T-cell (primary cell): ENCODE results near the gene KRTAP15-1. TPM values are rescaled to one million over a fixed set of nuclear protein-coding genes. Genes with fewer than 3 reads are reported as not detected.

Source experiments
- ATAC-seq, 4 experiments: fragments of 200-7000 bp in 3 of 4; fragments of 150-1000 bp in 1 of 4; cut with Tn5 transposase; replicated peaks in 1 of 4; 1 replicate in 3 of 4; 2 replicates in 1 of 4; pipeline ENCODE4 v1.10.0; 2021; ENCODE audit warnings: moderate library complexity in 3 of 4, mild to moderate bottlenecking in 2 of 4, moderate number of reproducible peaks in 1 of 4
- CTCF ChIA-PET, 2 donors: fragments of 300-600 bp; sonication (Branson Sonifier 250); formaldehyde crosslinking; loops; one replicate each; lab custom pipeline; 2022; ENCODE audit warnings: antibody characterized with exemption in 2 of 2; lab: Charles Lee
- POLR2A ChIA-PET, 2 donors: fragments of 300-600 bp; sonication (Branson Sonifier 250); formaldehyde crosslinking; loops; one replicate each; lab custom pipeline; 2022; ENCODE audit warnings: antibody characterized with exemption in 2 of 2; lab: Charles Lee
- DNase-seq, 35 experiments: peaks; one replicate each; pipeline versions ENCODE4 v3.0.0 to v3.0.0-alpha.2; 2013 to 2023
- H3K27ac ChIP-seq: one replicate; pipeline ENCODE4 v1.5.1; 2013; ENCODE audit warnings: low read length
- H3K27me3 ChIP-seq, 2 experiments: replicated peaks in 1 of 2; 1 replicate in 1 of 2; 2 replicates in 1 of 2; pipeline versions ENCODE4 v1.6.1 to v1.7.0; 2013; ENCODE audit warnings: low read length in 1 of 2, mixed read lengths in 1 of 2; ENCODE audit not compliant: control insufficient read depth in 2 of 2, insufficient read depth in 2 of 2; ENCODE audit errors: extremely low read depth in 1 of 2
- H3K36me3 ChIP-seq, 2 donors: 1 replicate in 1 of 2; 2 replicates in 1 of 2; pipeline versions ENCODE4 v1.6.1 to v1.7.0; 2013; ENCODE audit warnings: low read length in 1 of 2; ENCODE audit not compliant: control insufficient read depth in 2 of 2, insufficient read depth in 1 of 2; ENCODE audit errors: extremely low read depth in 1 of 2
- H3K4me1 ChIP-seq, 2 experiments: 1 replicate in 1 of 2; 2 replicates in 1 of 2; pipeline versions ENCODE4 v1.6.1 to v1.7.0; 2013; ENCODE audit warnings: low read length in 2 of 2, mixed read lengths in 1 of 2; ENCODE audit not compliant: insufficient read depth in 2 of 2, control insufficient read depth in 1 of 2; ENCODE audit errors: extremely low read depth in 1 of 2
- H3K4me3 ChIP-seq, 2 donors: 1 replicate in 1 of 2; 2 replicates in 1 of 2; pipeline versions ENCODE4 v1.5.1 to v1.7.0; 2013; ENCODE audit warnings: mild to moderate bottlenecking in 2 of 2, low read length in 1 of 2, moderate library complexity in 1 of 2; ENCODE audit not compliant: control insufficient read depth in 1 of 2; ENCODE audit errors: extremely low read depth in 1 of 2
- H3K9me3 ChIP-seq: 2 replicates; pipeline ENCODE4 v1.7.0; 2013
- H3K27ac Mint-ChIP-seq, 2 donors: one replicate each; pipeline ENCODE4 v1.8.0; 2020 to 2021; ENCODE audit warnings: mild to moderate bottlenecking in 2 of 2, mixed read lengths in 2 of 2
- H3K27me3 Mint-ChIP-seq, 2 donors: one replicate each; pipeline ENCODE4 v1.8.0; 2021 to 2022; ENCODE audit warnings: mixed read lengths in 2 of 2
- H3K36me3 Mint-ChIP-seq: one replicate; pipeline ENCODE4 v1.8.0; 2021; ENCODE audit warnings: mixed read lengths
- H3K4me1 Mint-ChIP-seq, 3 donors: one replicate each; pipeline ENCODE4 v1.8.0; 2020 to 2022; ENCODE audit warnings: mixed read lengths in 3 of 3, mild to moderate bottlenecking in 1 of 3
- H3K4me3 Mint-ChIP-seq, 3 donors: one replicate each; pipeline ENCODE4 v1.8.0; 2020 to 2022; ENCODE audit warnings: mild to moderate bottlenecking in 3 of 3, mixed read lengths in 3 of 3, moderate library complexity in 3 of 3
- H3K9me3 Mint-ChIP-seq, 3 donors: one replicate each; pipeline ENCODE4 v1.8.0; 2020 to 2022; ENCODE audit warnings: mixed read lengths in 3 of 3
- WGBS: methylation state at CpG from one replicate; pipeline ENCODE4 v1.1.5; 2013; ENCODE audit warnings: missing lambda C conversion rate; ENCODE audit not compliant: insufficient coverage; 5-methylcytosine and 5-hydroxymethylcytosine counted together
- total RNA-seq, 35 experiments: library from RNA in 6 of 35; stranded (reverse) in 6 of 35; fragments of 120-200 nt in 1 of 35; gene quantifications; one replicate each; pipeline versions ENCODE4 v1.2.1 to v1.2.4 and lab custom pipeline; 2013 to 2026

KRTAP15-1 gene
- total RNA-seq, 5 donors from 2014 or later (not counting 1 experiment from before 2014, with no cell fraction given), result not detected

- Histone ChIP-seq H3K4me3 (no peak within 1 kb of the TSS), H3K4me1 (no peaks in the 10 kb centered on the region), H3K36me3 (no peaks in the 10 kb centered on the region), H3K27me3 (no peaks in the 10 kb centered on the region), H3K9me3 (no peaks in the 10 kb centered on the region), H3K27ac (no peak within 1 kb of the TSS)
- ATAC-seq (no peak), DNase-seq (no peak)
- ChIA-PET POLR2A (no interaction called here), CTCF (no interaction called here)
- Mint-ChIP-seq H3K27ac (no peak within 1 kb of the TSS), H3K9me3 (peaks cover 0 to 3% (median 2%) of the 10 kb centered on the region in 3 donors), H3K4me3 (no peak within 1 kb of the TSS), H3K27me3 (peaks cover 0 to 3% of the 10 kb centered on the region in 2 donors), H3K4me1 (no peaks in the 10 kb centered on the region), H3K36me3 (no peaks in the 10 kb centered on the region)
- WGBS, result 90% methylated on average over 6 of the region's 7 CpGs
These were observed 40.1 kb downstream of the KRTAP15-1 start, which contains the start of gene KRTAP19-1 for GRCh38 chr21:30480145-30480544. TSS of gene KRTAP19-1 (minus strand) at chr21:30480367. CDS start at chr21:30480317, 50 bp downstream.

DNA sequence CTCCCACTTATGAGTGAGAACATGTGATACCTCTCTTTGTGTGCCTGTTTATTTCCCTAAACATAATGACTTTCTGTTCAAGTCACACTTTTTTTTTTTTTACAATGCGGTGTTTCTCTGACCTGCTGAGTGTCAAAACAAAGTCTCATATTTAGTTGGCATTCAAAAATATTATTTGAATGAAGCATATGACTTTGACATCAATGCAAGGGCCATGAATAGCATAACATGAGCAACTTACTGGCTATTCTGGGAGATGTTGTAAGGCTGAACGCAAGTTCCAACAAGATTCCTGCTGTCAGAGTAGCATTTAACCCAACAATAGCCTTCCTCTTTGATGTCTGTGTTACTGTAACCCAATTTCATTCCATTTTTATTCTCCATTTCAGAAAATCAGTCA, 42.1 kb downstream of the KRTAP15-1 start:
- H3K36me3 ChIP-seq, result no peaks in the 10 kb centered on the region
- Mint-ChIP-seq H3K4me1 (no peaks in the 10 kb centered on the region), H3K9me3 (peaks cover 11 to 15% (median 12%) of the 10 kb centered on the region in 3 donors), H3K4me3 (no peak overlapping the region), H3K27me3 (peaks cover 0 to 3% of the 10 kb centered on the region in 2 donors), H3K27ac (no peak overlapping the region), H3K36me3 (no peaks in the 10 kb centered on the region)
- ChIA-PET CTCF (no interaction called here), POLR2A (no interaction called here)
- no peak for ATAC-seq
- no peaks in the 10 kb centered on the region for H3K9me3 ChIP-seq
- no peak overlapping the region for H3K4me3 ChIP-seq
- no CpG with 5 or more reads among the region's 2 CpGs for WGBS
- no peaks in the 10 kb centered on the region for H3K4me1 ChIP-seq
- H3K27me3 ChIP-seq, result no peaks in the 10 kb centered on the region
- no peak for DNase-seq
- no peak overlapping the region for H3K27ac ChIP-seq

- ChIA-PET CTCF (no interaction called here), POLR2A (no interaction called here)
- no peak for ATAC-seq
- Mint-ChIP-seq H3K27me3 (no peaks in the 10 kb centered on the region), H3K4me1 (no peaks in the 10 kb centered on the region), H3K9me3 (peaks cover 11 to 17% (median 15%) of the 10 kb centered on the region in 3 donors), H3K4me3 (no peak overlapping the region), H3K27ac (no peak overlapping the region), H3K36me3 (no peaks in the 10 kb centered on the region)
- WGBS, result 52% methylated on average over 2 of the region's 2 CpGs
- no peak for DNase-seq
- Histone ChIP-seq H3K27ac (no peak overlapping the region), H3K36me3 (no peaks in the 10 kb centered on the region), H3K4me3 (no peak overlapping the region), H3K27me3 (no peaks in the 10 kb centered on the region), H3K4me1 (no peaks in the 10 kb centered on the region), H3K9me3 (no peaks in the 10 kb centered on the region)
These were observed 46.1 kb downstream of the KRTAP15-1 start for GRCh38 chr21:30486180-30486579.

DNA sequence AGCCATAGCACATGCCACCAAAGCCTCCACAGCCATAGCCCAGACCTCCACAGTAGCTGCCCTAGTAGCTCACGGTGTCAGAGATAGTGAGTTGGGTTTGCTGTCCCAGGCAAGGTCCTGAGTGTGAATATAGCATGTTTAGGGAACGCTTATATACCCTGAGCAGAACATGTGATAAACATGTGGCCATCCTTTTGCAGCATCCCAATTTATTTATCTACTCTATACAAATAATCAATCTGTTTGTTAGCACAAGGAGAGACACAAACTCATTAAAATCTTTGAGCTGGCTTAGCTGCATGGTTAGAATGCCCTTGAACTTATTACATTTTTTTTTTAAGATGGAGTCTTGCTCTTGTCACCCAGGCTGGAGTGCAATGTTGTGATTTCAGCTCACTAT, 47.3 kb downstream of the KRTAP15-1 start, which contains the start of gene KRTAP19-2:
TSS of gene KRTAP19-2 (minus strand) at position 101 of the 400 bp plus-strand sequence. CDS start at position 13, 88 bp downstream.
- no peak within 1 kb of the TSS for H3K4me3 ChIP-seq
- H3K4me1 ChIP-seq, result no peaks in the 10 kb centered on the region
- Mint-ChIP-seq H3K27me3 (no peaks in the 10 kb centered on the region), H3K4me1 (no peaks in the 10 kb centered on the region), H3K4me3 (no peak within 1 kb of the TSS), H3K27ac (no peak within 1 kb of the TSS), H3K9me3 (peaks cover 11 to 17% (median 15%) of the 10 kb centered on the region in 3 donors), H3K36me3 (no peaks in the 10 kb centered on the region)
- H3K36me3 ChIP-seq, result no peaks in the 10 kb centered on the region
- no peak within 1 kb of the TSS for H3K27ac ChIP-seq
- no peaks in the 10 kb centered on the region for H3K27me3 ChIP-seq
- ATAC-seq, result no peak
- H3K9me3 ChIP-seq, result no peaks in the 10 kb centered on the region
- WGBS, result no CpG with 5 or more reads among the region's 2 CpGs
- CTCF ChIA-PET, result no interaction called here
- POLR2A ChIA-PET, result interaction anchor here in 1 of 2 donors (0.6 kb wide), 1 partner anchor 44 kb away, joined by 3 read pairs; no protein-coding TSS in a partner anchor
- DNase-seq, result no peak

Other genes with a start within 250 kb of the KRTAP15-1 start
- not detected for gene CLDN8, start 224.2 kb upstream of the KRTAP15-1 start, total RNA-seq
- gene KRTAP24-1, start 157.3 kb upstream of the KRTAP15-1 start, total RNA-seq, result not detected
- not detected for gene KRTAP25-1, start 150.8 kb upstream of the KRTAP15-1 start, total RNA-seq
- not detected for gene KRTAP26-1, start 120.0 kb upstream of the KRTAP15-1 start, total RNA-seq
- not detected for gene KRTAP27-1, start 102.6 kb upstream of the KRTAP15-1 start, total RNA-seq
- gene KRTAP23-1, start 91.7 kb upstream of the KRTAP15-1 start, total RNA-seq, result not detected
- gene KRTAP13-2, start 68.0 kb upstream of the KRTAP15-1 start, total RNA-seq, result not detected
- not detected for gene KRTAP13-1, start 44.2 kb upstream of the KRTAP15-1 start, total RNA-seq
- not detected for gene KRTAP13-3, start 14.3 kb upstream of the KRTAP15-1 start, total RNA-seq
- gene KRTAP13-4, start 10.1 kb upstream of the KRTAP15-1 start, total RNA-seq, result not detected
- gene KRTAP19-1, start 40.1 kb downstream of the KRTAP15-1 start, total RNA-seq, result not detected
- not detected for gene KRTAP19-2, start 47.2 kb downstream of the KRTAP15-1 start, total RNA-seq
- gene KRTAP19-3, start 51.7 kb downstream of the KRTAP15-1 start, total RNA-seq, result not detected
- not detected for gene KRTAP19-4, start 56.9 kb downstream of the KRTAP15-1 start, total RNA-seq
- gene KRTAP19-5, start 61.9 kb downstream of the KRTAP15-1 start, total RNA-seq, result not detected
- not detected for gene KRTAP19-6, start 101.6 kb downstream of the KRTAP15-1 start, total RNA-seq
- gene KRTAP19-7, start 121.0 kb downstream of the KRTAP15-1 start, total RNA-seq, result not detected
- not detected for gene KRTAP22-2, start 150.1 kb downstream of the KRTAP15-1 start, total RNA-seq
- gene KRTAP6-3, start 152.2 kb downstream of the KRTAP15-1 start, total RNA-seq, result not detected
- not detected for gene KRTAP6-2, start 158.6 kb downstream of the KRTAP15-1 start, total RNA-seq
- gene KRTAP22-1, start 160.8 kb downstream of the KRTAP15-1 start, total RNA-seq, result not detected
- not detected for gene KRTAP6-1, start 173.7 kb downstream of the KRTAP15-1 start, total RNA-seq
- gene KRTAP20-1, start 176.2 kb downstream of the KRTAP15-1 start, total RNA-seq, result not detected
- gene KRTAP20-4, start 180.4 kb downstream of the KRTAP15-1 start, total RNA-seq, result not detected
- not detected for gene KRTAP20-2, start 194.9 kb downstream of the KRTAP15-1 start, total RNA-seq
- gene KRTAP20-3, start 202.6 kb downstream of the KRTAP15-1 start, total RNA-seq, result not detected